ENCODE measurements around the gene STEAP1B.
"Not testable (repeated sequence)": the region's sequence is repeated elsewhere in the genome, so short reads cannot be mapped to it uniquely, and the experiment has no call there.

The STEAP1B gene

DNA sequence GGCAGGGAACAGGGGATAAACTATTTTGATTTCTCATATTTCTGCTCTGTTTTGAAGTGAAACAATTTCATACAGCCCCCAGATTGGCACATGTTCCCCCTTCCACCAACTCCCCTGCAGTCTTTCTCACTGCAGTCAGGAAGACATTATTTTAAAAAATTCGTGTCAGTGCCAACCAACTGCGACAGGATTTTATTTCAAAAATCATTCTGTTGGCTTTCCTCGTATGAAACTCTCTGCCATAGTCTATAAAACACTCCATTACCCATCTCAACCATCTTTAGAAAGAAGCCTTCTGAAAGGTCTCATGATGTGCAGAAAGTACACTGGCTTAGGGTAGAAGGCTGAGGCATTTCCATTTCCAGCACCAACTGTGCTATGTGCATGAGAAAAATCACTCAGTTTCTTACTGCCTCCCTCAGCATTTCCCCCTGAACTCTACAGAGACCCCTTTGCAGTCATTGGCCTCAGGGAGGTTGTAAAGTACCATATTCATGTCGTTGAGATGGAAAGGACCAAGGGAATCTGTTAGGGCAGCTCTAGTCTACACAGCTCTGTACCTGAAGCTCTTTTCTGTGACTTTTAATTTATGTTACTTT, 46.9 kb downstream of the STEAP1B start:
- no peak for DNase-seq (ENCODE audit: low read depth)

DNA sequence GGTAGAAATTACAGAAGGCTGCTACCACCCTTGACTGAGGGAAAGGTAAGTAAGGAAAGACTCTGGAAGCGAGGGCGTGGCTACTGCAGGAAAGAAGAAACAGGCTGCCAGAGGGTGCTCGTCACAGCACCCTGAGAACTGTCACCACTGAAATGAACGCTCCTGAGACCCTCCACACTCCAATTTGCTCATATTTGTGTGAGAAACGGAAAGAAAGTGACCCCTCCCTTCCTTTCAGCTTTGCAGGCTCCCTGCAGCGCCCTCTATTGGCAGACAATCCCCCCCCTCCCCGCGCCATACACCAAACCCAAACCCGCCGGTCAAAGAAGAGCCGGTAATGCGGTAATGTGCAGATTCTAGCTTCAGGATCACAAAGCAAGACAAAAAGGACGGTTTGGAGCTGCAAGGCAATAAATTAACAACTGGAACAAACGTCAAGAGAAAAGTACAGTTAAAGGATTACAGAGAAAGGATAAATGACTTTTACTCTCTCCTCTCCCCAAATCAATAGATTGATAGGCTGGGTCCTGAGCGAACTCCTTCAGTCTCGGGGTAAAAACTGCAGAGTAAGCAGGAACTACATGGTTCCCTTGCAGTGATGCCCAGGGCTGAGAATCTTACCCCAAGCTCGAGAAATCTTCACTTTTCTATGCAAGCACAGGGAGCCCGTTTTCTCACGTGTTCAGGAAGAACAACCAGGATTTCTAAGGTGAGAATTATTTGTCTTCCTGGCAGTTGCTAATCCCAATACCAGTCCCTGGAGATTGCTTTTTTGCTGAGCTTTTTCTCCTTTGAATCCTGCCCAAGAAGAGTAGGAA, 47.6 kb downstream of the STEAP1B start:
- DNase-seq (ENCODE audit: low read depth), result peak; percentile 11

DNA sequence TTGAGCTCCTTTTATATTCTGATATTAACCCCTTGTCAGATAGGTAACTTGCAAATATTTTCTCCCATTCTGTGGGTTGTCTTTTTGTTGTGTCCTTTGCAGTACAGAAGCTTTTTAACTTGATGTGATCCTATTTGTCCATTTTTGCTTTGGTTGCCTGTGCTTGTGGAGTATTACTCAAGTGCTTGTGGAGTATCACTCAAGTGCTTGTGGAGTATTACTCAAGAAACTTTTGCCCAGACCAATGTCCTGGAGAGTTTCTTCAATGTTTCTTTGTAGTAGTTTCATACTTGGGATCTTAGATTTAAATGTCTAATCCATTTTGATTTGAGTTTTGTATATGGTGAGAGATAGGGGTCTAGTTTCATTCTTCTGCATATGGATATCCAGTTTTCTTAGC, 50.0 kb downstream of the STEAP1B start:
- DNase-seq (ENCODE audit: low read depth), result not testable (repeated sequence)

DNA sequence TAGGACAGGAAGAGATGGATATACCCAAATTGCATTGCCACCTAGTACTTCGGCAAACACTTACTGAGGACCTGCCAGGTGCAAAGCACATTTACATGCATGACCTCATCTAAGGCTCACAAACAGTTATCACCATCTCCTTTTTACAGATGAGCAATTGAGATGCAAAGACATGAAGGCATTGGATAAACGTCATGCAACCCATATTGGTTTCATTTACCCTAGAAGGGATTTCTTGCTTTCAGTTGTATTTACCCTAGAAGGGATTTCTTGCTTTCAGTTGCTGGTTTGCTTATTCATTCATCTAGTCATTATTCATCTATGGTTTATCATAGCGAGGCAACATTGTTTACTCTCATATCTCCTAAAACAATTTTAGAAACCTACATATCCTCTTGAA, 52.2 kb downstream of the STEAP1B start:
- no peak for DNase-seq (ENCODE audit: low read depth)

DNA sequence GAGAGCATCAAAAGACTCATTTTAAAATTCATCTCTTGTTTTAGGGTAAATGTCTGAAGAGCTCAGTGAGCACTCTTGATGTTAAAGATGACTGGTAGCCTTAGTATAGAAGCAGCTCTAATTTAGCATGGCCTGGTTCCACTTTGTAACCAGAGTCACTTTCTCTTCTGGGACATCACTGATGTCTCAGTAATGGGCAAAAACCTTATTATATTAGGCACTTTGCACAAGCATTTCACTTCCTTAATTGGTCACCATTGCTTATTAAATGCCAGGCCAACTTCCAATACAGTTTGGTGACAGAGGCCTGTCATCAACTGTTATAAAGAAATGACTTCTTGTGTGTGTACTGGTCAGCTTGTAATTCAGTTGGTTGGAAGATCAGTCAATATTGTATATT, 53.0 kb downstream of the STEAP1B start:
- DNase-seq (ENCODE audit: low read depth), result no peak

DNA sequence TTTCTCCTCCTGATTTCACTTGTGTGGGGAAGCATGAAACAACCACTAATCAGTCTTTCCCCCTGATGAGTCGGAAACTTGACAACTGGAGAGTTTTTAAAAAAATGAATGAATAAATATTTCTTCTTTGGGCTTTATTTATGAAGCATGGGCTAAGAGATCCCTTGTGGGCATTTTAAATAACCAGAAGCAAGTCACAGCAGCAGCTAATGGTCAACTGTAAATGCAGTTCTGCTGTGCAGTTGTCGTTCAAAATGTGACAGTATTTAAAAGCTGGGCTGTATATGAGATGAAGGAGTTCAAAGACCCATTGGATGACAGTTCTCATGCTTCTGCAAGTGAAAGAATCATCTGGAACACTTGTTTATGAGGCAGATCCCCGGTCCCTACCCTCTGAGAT, 54.1 kb downstream of the STEAP1B start:
- DNase-seq (ENCODE audit: low read depth), result no peak

DNA sequence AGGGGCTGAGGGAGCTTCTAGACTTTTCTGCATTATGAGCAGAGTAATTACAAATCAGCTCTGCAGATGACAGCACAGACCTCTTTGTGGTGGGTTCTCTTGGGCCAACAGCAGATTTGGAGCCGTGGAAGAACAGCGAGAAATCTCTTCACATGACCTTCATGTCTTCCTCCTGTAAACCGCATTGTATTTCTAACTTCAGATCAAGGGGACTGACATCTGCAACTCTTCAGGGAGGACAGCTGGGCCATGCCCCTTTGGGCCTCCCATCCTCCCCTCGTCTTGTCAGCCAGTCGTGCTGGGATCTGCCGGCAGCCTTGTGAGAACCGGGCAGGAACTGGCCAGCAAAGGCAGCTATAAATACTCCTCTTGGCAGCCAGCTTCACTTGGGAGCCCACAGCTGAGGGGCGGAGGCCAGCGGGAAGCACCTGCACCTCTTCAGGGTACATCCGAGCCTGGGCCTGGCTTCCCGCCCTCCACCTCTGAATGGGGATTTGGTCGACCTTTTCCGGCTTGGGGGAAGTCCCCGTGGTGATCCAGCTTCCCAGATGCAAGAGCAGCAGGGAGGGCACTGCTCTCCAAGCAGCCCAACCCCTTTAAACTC, 54.7 kb downstream of the STEAP1B start:
- no peak for DNase-seq (ENCODE audit: low read depth)

DNA sequence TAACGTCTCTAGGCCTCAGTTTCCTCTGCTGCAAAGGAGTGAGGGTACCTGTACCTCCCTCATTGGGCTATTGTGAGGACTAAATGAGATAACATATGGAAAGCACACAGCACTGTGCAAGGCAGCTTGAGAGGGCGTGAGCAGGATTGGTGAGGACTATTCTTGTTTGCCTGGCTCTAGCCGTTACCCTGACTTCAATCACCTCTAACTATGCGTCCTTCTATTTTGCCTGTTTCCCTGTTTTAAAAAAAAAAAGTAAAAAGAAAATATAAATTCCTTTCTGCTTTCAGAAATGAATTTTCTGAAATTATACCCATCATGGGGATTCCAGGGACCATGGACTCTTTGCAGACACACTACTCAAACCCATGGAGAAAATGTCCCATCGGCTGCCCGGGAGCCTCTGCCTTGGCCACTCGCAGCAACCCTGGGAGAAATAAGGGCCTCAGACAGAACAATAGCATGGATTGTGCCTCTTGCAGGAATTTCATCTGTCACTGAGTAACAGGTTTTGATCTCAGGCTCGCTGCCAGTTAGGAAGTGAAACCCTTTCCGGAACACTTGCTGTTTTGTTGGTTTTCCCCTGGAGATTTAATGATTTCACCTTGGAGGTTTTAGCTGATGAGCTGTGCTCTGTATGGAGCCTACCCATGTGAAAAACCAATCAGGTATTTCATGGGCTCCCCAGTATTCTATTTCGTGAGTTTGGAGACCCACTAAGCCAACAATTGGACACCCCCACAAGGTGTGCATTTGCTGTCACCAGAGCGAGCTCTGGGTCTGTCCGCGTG, 55.6 kb downstream of the STEAP1B start:
- no peak for DNase-seq (ENCODE audit: low read depth)

DNA sequence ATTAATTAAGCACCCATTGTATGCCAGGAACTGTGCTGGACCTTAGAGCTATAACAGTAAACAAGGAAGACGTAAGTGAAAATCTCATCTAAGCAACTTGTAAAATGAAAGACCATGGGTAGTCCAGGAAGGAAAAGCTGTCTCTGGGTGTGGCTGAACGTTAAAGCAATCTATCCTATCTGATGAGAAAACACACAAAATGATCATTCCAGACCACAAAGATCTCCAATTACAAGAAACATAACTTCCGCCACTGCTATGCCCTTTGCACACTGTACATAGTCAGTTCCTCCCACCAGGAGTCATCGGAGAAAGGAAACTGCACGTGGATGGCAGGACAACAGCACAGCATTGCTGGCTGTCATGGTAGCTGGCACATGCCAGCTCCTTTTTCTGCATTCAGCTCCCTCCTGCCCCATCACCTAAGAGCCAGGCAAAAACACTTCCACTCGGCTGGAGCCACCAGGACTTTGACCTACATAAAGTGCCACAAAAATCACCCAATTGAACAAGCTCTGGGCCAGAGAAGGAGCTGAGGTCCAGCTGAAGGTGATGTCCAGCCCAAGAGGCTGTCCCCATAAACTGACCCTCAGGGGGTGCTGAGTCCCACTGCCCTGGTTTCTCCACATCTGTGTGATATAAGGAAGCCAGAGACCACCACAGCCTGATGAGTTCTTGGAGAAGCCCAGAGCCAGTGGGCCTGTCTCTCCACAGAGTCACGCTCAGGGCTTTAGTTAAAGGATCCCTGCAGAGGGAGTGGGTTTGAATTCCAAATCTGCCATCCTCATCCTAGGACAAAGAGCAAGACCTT, 56.4 kb downstream of the STEAP1B start:
- DNase-seq (ENCODE audit: low read depth), result no peak

DNA sequence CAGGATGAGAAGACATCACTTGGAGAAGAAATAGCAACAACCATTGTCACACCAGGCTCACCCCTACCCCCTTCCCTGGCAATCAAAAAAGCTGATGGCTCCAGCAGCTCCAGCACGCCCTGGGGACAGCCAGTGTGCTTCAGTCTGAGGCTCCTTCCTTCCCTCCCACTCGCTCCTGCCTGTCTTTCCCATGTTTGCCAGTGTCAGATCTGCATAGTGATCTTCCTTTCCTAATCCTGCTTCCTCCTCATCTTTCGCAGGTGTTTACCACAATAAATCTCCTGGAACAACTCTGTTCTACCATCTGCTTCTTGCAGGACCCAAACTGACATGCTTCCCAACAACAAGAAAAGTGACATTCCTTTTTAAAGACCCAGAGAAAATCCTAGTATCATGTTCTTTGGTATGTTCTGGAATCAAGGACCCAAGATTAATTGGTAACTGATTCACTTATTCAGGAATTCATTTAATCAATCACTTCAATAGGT, 57.1 kb downstream of the STEAP1B start:
- DNase-seq (ENCODE audit: low read depth), result no peak

DNA sequence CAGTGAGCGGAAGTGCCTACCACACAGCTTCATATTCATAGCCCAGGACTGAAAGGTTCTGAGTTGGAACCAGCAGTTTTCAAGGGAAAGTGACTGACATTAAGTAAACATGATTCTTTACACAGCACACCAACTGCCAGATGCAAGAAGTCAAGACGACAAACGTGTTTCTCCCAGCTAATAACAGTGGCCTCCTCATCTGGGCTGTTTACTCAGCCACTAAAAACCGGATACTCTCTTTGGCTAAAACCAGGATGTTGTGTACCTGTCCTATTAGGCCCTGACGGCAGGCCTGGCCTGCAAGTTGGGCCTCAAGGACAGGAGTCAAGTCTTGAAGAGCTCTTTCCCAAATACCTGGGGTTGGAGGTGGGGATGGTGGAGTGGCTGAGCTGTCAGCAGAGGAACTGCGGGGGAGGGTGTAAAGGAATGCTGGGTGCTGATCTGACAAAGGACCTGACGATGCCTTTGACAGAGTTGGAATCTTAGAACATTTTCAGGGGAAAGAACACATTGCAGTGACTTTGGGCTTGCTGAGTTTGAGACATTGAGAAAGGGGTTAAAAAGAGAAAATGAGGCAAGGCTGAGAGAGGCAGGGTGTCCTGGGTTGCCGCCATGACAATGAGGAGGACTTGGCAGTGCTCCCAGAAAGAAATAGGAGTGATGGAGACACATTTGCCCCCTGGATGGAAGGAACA, 57.7 kb downstream of the STEAP1B start:
- no peak for DNase-seq (ENCODE audit: low read depth)

DNA sequence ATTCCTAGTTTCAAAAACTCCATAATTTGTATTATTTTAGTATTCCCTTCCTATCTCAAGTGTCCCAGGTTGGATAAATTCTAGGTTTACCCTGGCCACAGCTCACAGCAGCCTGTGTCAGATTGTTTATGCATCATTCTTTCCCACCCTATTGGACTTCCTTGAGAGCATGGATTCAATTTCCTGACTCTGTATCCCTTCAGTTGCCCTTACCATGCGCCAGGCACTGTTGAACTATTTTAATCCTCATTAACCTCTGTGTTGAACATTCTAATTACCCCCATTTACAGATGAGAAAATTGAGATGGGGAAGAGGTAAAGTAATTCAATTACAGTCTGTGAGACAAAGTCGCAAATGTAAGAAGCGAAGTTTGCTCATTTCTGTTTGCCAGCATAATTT, 58.8 kb downstream of the STEAP1B start:
- no peak for DNase-seq (ENCODE audit: low read depth)

DNA sequence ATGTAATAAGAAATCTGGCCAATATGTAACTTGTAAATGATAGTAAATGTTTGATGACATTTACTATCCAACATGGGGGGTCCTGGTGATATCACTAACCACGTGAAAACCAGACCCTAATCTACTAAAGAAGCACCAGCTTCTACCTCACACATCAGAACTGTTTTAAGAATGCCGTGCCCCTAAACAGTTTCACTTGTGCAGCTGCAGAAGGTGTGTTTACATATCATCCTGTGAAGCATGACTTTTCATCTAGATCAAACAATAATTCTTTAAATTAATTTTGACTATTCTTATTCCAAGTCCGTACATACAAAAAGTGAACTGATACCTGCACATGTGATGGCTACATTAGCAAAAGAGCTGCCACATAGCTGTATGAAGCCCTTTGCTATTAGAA, 61.0 kb downstream of the STEAP1B start:
- DNase-seq (ENCODE audit: low read depth), result no peak

DNA sequence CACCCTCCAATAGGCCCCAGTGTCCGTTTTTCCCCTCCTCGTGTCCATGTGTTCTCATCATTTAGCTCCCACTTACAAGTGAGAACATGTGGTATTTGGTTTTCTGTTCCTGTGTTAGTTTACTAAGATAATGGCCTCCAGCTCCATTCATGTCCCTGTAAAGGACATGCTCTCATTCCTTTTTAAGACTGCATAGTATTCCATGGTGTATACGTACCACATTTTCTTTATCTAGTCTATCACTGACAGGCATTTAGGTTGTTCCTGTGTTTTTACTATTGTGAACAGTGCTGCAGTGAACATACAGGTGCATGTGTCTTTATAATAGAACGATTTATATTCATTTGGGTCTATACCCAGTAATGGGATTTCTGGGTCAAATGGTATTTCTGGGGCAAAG, 63.4 kb downstream of the STEAP1B start:
- DNase-seq (ENCODE audit: low read depth), result not testable (repeated sequence)

DNA sequence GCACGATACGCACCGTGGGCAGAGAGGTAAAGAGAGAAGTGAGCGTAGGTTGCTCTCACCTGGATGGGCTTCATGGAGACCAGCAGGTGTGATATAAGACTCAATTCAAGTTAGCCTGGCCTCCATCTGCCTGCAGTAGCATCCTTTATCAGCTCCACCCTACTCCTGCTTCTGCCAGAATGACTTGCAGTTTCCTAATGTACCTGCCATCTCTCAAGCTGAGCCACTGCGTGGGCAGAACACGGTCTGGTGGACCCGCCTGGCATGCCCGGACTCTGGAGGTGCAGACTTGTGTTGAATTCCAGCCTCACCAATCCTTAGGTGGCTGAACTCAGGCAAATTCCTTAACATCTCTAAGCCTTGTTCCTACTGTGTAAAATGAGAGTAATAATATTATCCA, 64.3 kb downstream of the STEAP1B start:
- no peak for DNase-seq (ENCODE audit: low read depth)

DNA sequence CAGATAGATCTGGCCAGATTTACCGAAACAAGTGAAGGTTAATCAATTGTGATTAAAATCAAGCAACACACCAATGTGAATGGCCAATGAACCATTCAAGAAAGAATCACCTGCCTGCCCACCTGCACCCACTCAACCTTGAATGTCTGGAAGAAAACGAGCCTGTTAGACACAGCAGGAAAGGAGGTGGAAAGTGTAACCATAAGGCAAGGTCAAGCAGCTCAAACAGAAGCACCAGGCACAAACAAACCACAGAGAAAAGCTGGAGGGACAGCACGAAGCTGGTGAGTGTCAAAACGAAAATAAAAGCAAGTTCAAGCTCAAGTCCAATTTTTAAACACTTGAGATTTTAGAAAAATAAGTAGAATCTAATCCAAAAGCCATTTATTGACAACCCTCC, 64.9 kb downstream of the STEAP1B start:
- DNase-seq (ENCODE audit: low read depth), result no peak

DNA sequence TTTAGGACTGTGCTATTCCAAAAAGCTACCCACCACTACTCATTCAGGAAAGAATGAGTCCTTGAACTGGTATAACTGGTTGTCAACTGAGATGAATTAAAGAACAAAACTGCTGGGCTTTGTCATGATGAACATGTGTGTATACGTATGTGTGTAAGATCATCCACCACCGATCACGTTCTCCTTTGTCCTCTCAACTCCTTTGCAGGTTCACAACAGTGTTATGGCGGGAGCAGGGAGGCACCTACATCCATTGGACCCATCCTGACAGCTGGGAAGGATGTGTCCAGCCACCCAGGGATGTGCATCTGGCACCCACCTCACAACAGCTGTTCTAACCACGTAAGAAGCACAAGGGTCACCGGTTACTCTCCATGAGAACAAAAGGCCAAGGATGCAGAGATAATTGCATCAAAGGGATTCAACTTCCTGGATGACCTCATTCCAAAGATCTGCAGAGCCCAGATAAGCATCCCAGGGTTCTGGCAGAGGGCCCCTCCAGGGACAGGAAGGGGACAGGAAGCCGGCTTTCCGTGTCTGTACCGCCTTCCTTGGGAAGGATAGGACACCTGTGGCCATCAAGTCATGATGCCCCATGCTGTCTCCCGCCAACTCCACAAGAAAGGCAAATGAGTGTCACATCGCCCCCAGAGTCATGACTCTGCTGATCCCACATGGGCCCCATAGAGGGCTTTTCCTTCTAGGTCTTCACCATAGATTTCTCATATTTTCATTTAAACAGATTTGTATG, 66.1 kb downstream of the STEAP1B start:
- DNase-seq (ENCODE audit: low read depth), result no peak

DNA sequence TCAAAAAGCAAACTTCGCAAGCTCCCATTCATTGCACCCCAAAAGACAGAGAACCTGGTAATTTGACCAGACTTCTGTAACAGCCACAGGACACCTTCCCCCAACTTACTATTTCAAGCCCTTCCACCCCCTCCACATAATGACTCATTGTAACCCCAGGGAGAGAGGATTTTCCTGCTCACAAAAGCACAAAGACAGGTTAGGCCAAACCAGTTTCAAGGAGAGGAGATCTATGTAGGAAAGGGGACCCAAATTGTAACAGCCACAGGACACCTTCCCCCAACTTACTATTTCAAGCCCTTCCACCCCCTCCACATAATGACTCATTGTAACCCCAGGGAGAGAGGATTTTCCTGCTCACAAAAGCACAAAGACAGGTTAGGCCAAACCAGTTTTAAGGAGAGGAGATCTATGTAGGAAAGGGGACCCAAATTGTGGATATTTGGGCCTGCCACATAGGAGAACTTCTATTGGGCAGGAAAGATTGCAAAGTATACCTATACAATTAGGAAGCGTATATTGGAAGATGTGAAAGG, 66.8 kb downstream of the STEAP1B start:
- not testable (repeated sequence) for DNase-seq (ENCODE audit: low read depth)

DNA sequence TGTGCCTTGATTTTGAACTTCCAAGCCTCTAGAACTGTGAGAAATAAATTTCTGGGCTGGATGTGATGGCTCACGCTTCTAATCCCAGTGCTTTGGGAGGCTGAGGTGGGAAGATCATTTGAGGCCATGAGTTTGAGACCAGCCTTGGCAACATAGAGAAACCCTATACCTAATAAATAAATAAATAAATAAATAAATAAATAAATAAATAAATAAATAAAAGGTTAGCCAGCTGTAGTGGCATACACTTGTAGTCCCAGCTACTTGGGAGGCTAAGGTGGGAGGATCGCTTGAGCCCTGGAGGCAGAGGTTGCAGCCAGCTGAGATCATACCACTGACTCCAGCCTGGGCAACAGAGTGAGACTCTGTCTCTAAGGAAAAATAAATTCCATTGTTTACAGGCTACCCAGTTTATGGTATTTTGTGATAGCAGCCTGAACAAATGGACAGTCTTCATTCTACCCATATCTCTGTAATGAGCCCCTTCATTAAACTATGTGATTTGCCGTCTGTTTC, 67.7 kb downstream of the STEAP1B start:
- DNase-seq (ENCODE audit: low read depth), result no peak

DNA sequence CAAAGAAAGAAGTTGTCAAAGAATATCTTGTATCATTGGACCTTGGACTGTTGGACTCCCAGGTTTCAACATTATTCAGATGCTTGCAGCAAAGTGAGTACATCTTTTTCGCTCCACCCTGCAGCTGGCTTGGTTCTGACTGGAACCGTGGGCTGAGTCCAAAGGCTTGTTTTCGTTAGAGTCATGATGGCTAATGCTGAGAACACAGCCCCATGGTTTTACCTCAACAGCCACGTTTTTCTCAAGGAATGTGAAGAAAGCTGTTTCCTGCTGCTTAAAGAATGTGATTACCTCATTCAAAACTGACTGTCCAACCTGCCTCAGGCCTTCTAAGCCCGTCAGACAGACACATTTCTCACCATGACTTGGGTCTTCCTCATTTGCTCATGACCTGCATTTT, 69.5 kb downstream of the STEAP1B start:
- no peak for DNase-seq (ENCODE audit: low read depth)

Data from stimulated activated CD8-positive, alpha-beta memory T cell treated with anti-CD3 and anti-CD28 coated beads, Interleukin-7, amount 100 ng/mL, for 24 hours (primary cell).